ENCODE results near the gene SRD5A1.

SRD5A1 gene

DNA sequence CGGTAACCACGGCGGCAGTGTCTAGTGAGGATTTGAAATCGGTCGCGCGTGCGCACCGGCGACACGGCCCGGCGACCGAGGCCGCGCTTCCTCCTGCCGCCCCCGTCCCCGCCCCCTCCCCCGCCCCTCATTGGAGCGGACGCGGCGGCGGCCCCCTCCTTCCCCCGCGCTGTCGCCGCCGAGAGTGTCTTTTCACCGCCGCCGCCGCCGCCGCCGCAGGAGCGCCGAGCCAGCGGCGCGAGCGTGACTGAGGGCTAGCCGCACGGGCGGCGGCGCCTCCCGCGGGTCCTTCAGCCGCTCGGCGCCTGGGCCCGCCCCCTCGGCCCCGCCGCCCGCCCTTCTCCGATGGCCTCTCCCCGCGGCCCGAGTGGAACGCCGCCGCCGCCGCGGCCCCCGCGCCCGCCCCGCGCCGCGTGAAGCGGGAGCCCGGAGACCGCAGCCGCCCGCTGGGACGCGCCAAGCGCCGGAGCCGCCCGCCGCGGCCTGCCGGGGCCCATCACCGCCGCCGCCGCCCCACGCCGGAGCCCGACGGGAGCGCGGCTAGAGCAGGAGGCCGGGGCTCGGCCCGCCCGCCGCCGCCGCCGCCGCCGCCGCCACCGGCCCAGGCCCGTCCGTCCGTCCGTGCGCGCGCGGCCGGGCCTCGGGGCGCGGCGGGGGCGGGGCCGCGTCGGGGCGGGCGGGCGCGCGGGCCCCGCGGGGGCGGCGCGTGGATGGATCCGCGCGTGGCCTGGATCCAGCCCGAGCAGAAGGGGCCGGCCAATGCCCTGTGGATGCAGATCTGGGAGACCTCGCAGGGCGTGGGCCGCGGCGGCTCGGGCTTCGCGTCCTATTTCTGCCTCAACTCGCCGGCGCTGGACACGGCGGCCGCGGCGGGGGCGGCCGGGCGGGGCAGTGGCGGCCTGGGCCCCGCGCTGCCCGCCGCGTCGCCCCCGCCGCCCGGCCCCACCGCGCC is 80.3 kb downstream of the SRD5A1 start, which contains the start of gene TENT4A:
TENT4A (plus strand) TSS at position 159 of the 952 bp plus-strand sequence; CDS start at position 711, 552 bp downstream.
- DNase-seq (ENCODE audit: low read depth in 2 of 2) = no peak

GRCh38 chr5:6714226-6715041 is 81.2 kb downstream of the SRD5A1 start:
- DNase-seq (ENCODE audit: low read depth in 2 of 2) = no peak

DNA sequence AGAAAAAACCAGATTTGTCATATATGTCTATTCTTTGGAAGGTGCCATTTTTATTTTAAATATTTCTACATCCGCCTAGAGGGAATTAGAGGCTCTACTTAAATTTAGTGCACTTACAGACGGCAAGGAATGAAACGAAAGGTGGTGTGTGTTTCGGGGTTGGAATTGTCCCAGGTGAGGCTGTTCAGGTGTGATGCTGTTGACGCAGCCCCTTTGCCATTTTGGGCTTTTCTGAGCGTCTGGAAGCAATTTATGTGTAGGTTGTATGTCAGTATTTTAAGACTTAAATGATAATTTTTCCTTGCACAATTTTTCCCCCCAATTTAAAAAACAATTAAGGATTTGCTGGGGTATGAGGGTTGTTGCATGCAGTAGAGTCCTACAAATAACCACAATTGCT is 82.0 kb downstream of the SRD5A1 start:
- no peak for DNase-seq (ENCODE audit: low read depth in 2 of 2)

- DNase-seq (ENCODE audit: low read depth in 2 of 2) = no peak
Measured at GRCh38 chr5:6715758-6716628, 82.8 kb downstream of the SRD5A1 start.

GRCh38 chr5:6716629-6717149 is 83.4 kb downstream of the SRD5A1 start:
- DNase-seq (ENCODE audit: low read depth in 2 of 2) = no peak

GRCh38 chr5:6717247-6717646 is 84.0 kb downstream of the SRD5A1 start:
- DNase-seq (ENCODE audit: low read depth in 2 of 2) = no peak

DNA sequence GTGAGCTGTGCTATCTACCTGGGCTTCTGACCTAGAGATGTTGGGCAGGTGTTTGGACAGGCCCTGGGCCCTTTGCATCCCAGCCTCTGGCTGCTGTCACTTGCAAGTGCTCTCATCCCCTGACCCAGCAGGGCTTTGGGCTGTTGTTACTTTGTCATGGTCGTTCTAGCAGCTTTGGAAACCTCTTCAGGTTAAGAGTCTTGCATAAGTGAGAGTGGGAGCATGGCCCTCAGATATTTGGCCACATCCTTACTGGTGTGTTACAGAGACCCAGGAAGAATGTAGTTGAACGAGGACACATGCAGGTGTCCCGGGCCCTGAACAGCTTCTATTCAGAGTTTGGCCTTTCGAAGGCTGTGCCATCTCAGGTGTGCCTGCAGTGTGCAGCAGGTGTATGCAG is 84.4 kb downstream of the SRD5A1 start:
- no peak for DNase-seq (ENCODE audit: low read depth in 2 of 2)

DNA sequence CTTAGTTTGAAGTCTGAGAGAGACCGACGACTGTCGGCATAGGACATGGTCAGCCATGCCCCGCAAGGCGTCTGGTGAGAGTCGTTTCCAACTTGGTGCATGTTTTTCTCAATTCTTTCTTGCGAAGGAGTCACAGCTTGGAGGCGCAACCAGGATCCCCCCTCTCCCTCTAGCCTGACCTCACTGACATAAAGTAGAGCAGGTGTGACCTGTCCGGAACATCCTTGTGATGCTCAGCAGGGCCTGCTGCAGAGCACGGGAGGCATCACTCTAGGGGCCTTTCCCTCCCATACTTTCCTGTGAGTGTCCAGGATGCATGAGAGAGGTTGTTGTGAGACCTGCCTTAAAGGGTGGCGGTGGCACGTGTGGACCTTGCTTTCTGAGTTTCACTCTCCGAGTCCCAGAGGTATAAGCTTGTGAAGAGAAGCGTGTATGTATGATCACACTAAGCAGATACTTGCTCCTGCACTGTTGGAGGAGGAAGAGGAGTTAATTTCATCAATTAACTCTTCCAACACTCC is 85.0 kb downstream of the SRD5A1 start:
- no peak for DNase-seq (ENCODE audit: low read depth in 2 of 2)

- DNase-seq (ENCODE audit: low read depth in 2 of 2) = no peak
Measured at GRCh38 chr5:6718718-6719117, 85.5 kb downstream of the SRD5A1 start.

DNA sequence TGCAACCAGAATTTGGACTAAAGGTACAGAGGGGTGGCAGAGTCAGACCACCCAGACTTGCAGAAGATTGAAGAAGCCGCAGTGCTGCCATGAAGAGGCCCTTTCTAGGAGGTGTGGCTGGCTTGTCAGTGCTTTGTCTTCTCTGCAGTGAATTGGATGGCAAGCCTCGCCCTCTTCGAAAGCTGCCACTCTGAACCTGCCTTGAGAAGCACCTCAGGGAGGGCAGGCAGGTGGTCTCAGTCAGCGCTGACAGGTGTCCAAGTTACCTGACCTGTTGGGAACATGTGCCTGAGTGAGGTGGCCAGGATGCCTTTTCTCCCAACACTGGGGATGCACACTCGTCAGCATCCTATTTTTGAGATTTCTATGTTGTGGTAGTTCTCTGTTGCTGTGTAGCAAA is 86.2 kb downstream of the SRD5A1 start:
- DNase-seq (ENCODE audit: low read depth in 2 of 2) = no peak

- DNase-seq (ENCODE audit: low read depth in 2 of 2) = no peak
Measured at GRCh38 chr5:6719896-6720560, 86.8 kb downstream of the SRD5A1 start.

DNA sequence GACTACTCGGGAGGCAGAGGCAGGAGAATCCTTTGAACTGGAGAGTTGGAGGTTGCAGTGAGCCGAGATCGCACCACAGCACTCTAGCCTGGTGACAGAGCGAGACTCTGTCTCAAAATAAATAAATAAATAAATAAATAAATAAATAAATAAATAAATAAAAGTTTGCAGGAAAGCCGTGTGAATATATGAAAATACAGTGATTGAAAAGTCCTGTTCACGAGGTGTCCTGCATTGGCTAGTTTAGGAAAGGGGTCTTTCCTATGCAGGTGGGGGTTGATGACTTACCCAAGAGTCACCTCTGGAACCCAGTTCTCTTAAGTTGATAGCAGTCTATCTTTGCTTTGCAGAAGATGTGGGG is 87.3 kb downstream of the SRD5A1 start:
- DNase-seq (ENCODE audit: low read depth in 2 of 2) = no peak

GRCh38 chr5:6721442-6721841 is 88.2 kb downstream of the SRD5A1 start:
- no peak for DNase-seq (ENCODE audit: low read depth in 2 of 2)

GRCh38 chr5:6722015-6722414 is 88.8 kb downstream of the SRD5A1 start:
- no peak for DNase-seq (ENCODE audit: low read depth in 2 of 2)

- DNase-seq (ENCODE audit: low read depth in 2 of 2) = no peak
Measured at GRCh38 chr5:6723122-6723815, 90.0 kb downstream of the SRD5A1 start.

- no peak for DNase-seq (ENCODE audit: low read depth in 2 of 2)
Measured at GRCh38 chr5:6723816-6724300, 90.6 kb downstream of the SRD5A1 start.

Measured in stimulated activated CD4-positive, alpha-beta T cell treated with anti-CD3 and anti-CD28 coated beads, Interleukin-12 subunit alpha, Interleukin-12 subunit beta, amount 100 ng/mL, for 24 hours (primary cell).